PFSK-1 (cell line): ENCODE data around the gene CXorf65.

Source experiments
- FOXP2 ChIP-seq: optimal IDR thresholded peaks from 2 replicates; pipeline ENCODE3; 2011; ENCODE audit warnings: borderline replicate concordance, control low read depth, inconsistent platforms; ENCODE audit not compliant: insufficient read depth; ENCODE audit errors: extremely low read length, extremely low read depth
- POLR2AphosphoS5 ChIP-seq: IDR thresholded peaks from 2 replicates; pipeline ENCODE4 v1.6.1; 2012; ENCODE audit warnings: low read depth, mild to moderate bottlenecking, control low read depth, low read length, moderate library complexity

GRCh38 chrX:71068044-71068918, 38.3 kb downstream of the CXorf65 start, which contains the start of gene SNX12:
- TF ChIP-seq FOXP2 (peak; percentile 81), POLR2AphosphoS5 (peak; percentile 60)
